ENCODE measurements around the gene COL8A1. TPM values are rescaled to one million over a fixed set of nuclear protein-coding genes. Genes with fewer than 3 reads are reported as not detected.
A peak's percentile ranks its signal among the peaks of the same experiment; 100 is the strongest.
"Not testable (repeated sequence)": the region's sequence is repeated elsewhere in the genome, so short reads cannot be mapped to it uniquely, and the experiment has no call there.

COL8A1 gene
- total RNA-seq, 2 donors from 2014 or later = 0.42 to 1.9 TPM

GRCh38 chr3:99837715-99838114, 199.3 kb downstream of the COL8A1 start:
- DNase-seq = no peak
- intact Hi-C loops (cut with DNase I) = no loop called here
- H3K9ac ChIP-seq (ENCODE audit: low read depth in 2 of 2, low read length in 2 of 2) = no peak overlapping the region

GRCh38 chr3:99838755-99839154, 200.4 kb downstream of the COL8A1 start:
- H3K27ac ChIP-seq = no peak overlapping the region
- no peaks in the 10 kb centered on the region for H3K9me3 ChIP-seq
- H3K36me3 ChIP-seq = no peaks in the 10 kb centered on the region
- H3K4me1 ChIP-seq = no peaks in the 10 kb centered on the region
- no peak overlapping the region for H3K4me3 ChIP-seq
- no peak for DNase-seq
- no peak for TF ChIP-seq CTCF (IDR thresholded peaks at IDR 0.05)
- intact Hi-C loops (cut with DNase I) = no loop called here
- H3K27me3 ChIP-seq = no peaks in the 10 kb centered on the region
- H3K9ac ChIP-seq (ENCODE audit: low read depth in 2 of 2, low read length in 2 of 2) = no peak overlapping the region

More at GRCh38 chr3:99837715-99838114, 199.3 kb downstream of the COL8A1 start:
- TF ChIP-seq CTCF (IDR thresholded peaks at IDR 0.05) = no peak
- H3K4me1 ChIP-seq = no peaks in the 10 kb centered on the region
- H3K4me3 ChIP-seq = no peak overlapping the region
- H3K9me3 ChIP-seq = no peaks in the 10 kb centered on the region
- no peak overlapping the region for H3K27ac ChIP-seq
- no peaks in the 10 kb centered on the region for H3K27me3 ChIP-seq
- no peaks in the 10 kb centered on the region for H3K36me3 ChIP-seq

GRCh38 chr3:99839613-99840012, 201.2 kb downstream of the COL8A1 start:
- H3K27me3 ChIP-seq = no peaks in the 10 kb centered on the region
- TF ChIP-seq CTCF (IDR thresholded peaks at IDR 0.05) = no peak
- intact Hi-C loops (cut with DNase I) = loop anchor here (10.0 kb wide), 1 partner anchor 125 kb away; no protein-coding TSS in a partner anchor
- no peaks in the 10 kb centered on the region for H3K4me1 ChIP-seq
- H3K9ac ChIP-seq (ENCODE audit: low read depth in 2 of 2, low read length in 2 of 2) = no peak overlapping the region
- H3K36me3 ChIP-seq = no peaks in the 10 kb centered on the region
- no peak overlapping the region for H3K4me3 ChIP-seq
- DNase-seq = no peak
- H3K9me3 ChIP-seq = no peaks in the 10 kb centered on the region
- no peak overlapping the region for H3K27ac ChIP-seq

GRCh38 chr3:99841949-99842348, 203.6 kb downstream of the COL8A1 start:
- H3K27me3 ChIP-seq; H3K27ac ChIP-seq; DNase-seq; H3K4me1 ChIP-seq; H3K9me3 ChIP-seq; H3K36me3 ChIP-seq; H3K4me3 ChIP-seq; H3K9ac ChIP-seq (ENCODE audit: low read depth in 2 of 2, low read length in 2 of 2): not testable (repeated sequence)
- intact Hi-C loops (cut with DNase I) = loop anchor here (2.0 to 10.0 kb wide), 2 partner anchors 123 to 413 kb away; no protein-coding TSS in a partner anchor

- intact Hi-C loops (cut with DNase I) = loop anchor here (2.0 to 10.0 kb wide), 2 partner anchors 122 to 412 kb away; no protein-coding TSS in a partner anchor
- no peak overlapping the region for H3K4me3 ChIP-seq
- H3K4me1 ChIP-seq = no peaks in the 10 kb centered on the region
- no peaks in the 10 kb centered on the region for H3K27me3 ChIP-seq
- H3K9me3 ChIP-seq = no peaks in the 10 kb centered on the region
- no peak overlapping the region for H3K9ac ChIP-seq (ENCODE audit: low read depth in 2 of 2, low read length in 2 of 2)
- no peak for DNase-seq
- peak overlapping the region; percentile 52 for H3K27ac ChIP-seq
- TF ChIP-seq CTCF (IDR thresholded peaks at IDR 0.05) = peak; percentile 55
- no peaks in the 10 kb centered on the region for H3K36me3 ChIP-seq
These were observed 204.6 kb downstream of the COL8A1 start for GRCh38 chr3:99842826-99843589.
